Lower leg skin (tissue), 3 donors: ENCODE data around the gene GRIFIN.

Experiments used
- CTCF ChIP-seq, 3 donors: fragments of 450-650 bp; IDR thresholded peaks; one replicate each; pipeline ENCODE4 v1.5.1; 2016; ENCODE audit warnings: antibody characterized with exemption in 3 of 3, mild to moderate bottlenecking in 3 of 3, moderate library complexity in 2 of 3
- POLR2A ChIP-seq, 2 donors: fragments of 450-650 bp; IDR thresholded peaks; one replicate each; pipeline ENCODE4 v1.6.1; 2016 to 2017; ENCODE audit warnings: antibody characterized with exemption in 2 of 2, mild to moderate bottlenecking in 1 of 2, moderate library complexity in 1 of 2

- TF ChIP-seq POLR2A (IDR thresholded peaks at IDR 0.05) (no peak), CTCF (IDR thresholded peaks at IDR 0.05) (no peak)
Measured at GRCh38 chr7:2512713-2513112, 36.5 kb upstream of the GRIFIN start.
